NCI-H2171 (cell line): Measurements from ENCODE around the gene CGA.
A peak's percentile ranks its signal among the peaks of the same experiment; 100 is the strongest.

Experiments used
- DNase-seq: peaks from one replicate; lab custom pipeline; 2025; lab: John Stamatoyannopoulos, UW

The CGA gene

GRCh38 chr6:87088076-87088475, 6.8 kb downstream of the CGA start:
- no peak for DNase-seq

- DNase-seq, result no peak
Observed at GRCh38 chr6:87082160-87082721, 12.7 kb downstream of the CGA start.

- DNase-seq, result peak; percentile 32
Observed at GRCh38 chr6:87078983-87079616, 15.8 kb downstream of the CGA start.

- DNase-seq, result no peak
Observed at GRCh38 chr6:87075168-87075567, 19.7 kb downstream of the CGA start.

- no peak for DNase-seq
Observed at GRCh38 chr6:87074101-87074621, 20.7 kb downstream of the CGA start.

- DNase-seq, result no peak
Observed at GRCh38 chr6:87071683-87072082, 23.2 kb downstream of the CGA start.

- DNase-seq, result no peak
Observed at GRCh38 chr6:87070741-87071140, 24.2 kb downstream of the CGA start.

- DNase-seq, result no peak
Observed at GRCh38 chr6:87068795-87069194, 26.1 kb downstream of the CGA start.

GRCh38 chr6:87066449-87067333, 28.2 kb downstream of the CGA start:
- peak; percentile 53 for DNase-seq

GRCh38 chr6:87065117-87065516, 29.8 kb downstream of the CGA start:
- DNase-seq, result no peak

GRCh38 chr6:87059943-87060342, 35.0 kb downstream of the CGA start:
- DNase-seq, result no peak

GRCh38 chr6:87054143-87054833, 40.6 kb downstream of the CGA start:
- DNase-seq, result no peak

GRCh38 chr6:87053312-87053711, 41.6 kb downstream of the CGA start:
- no peak for DNase-seq

- DNase-seq, result no peak
Observed at GRCh38 chr6:87049779-87050178, 45.1 kb downstream of the CGA start.

- no peak for DNase-seq
Observed at GRCh38 chr6:87045521-87046075, 49.3 kb downstream of the CGA start.

- no peak for DNase-seq
Observed at GRCh38 chr6:87040729-87041128, 54.2 kb downstream of the CGA start.
